HG03342 (cell line): Measurements from ENCODE around the gene HELB.

Experiments
- ATAC-seq: cut with Tn5 transposase; IDR thresholded peaks from one replicate; pipeline ENCODE4 v1.9.1; 2021; ENCODE audit warnings: mild to moderate bottlenecking, moderate library complexity; ENCODE audit not compliant: unreplicated experiment

HELB gene

DNA sequence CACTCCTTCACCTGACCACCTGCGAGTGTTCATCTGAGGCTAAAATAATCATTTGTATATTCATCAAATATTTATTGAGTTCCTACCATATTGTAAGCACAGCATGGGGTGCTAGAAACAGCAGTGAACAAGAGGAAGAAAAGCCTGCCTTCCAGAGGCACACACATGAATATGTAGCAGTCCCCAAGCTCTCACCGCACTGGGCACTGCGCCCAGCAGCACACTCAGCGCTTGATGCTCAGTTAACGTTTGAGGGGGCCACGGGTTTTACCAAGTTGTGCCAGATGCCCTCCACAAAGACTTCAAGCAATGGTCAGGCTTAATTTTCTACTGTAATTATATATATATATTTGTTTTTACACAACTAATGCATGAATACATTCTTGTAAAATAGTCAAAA lies 52.0 kb downstream of the HELB start:
- no peak for ATAC-seq

DNA sequence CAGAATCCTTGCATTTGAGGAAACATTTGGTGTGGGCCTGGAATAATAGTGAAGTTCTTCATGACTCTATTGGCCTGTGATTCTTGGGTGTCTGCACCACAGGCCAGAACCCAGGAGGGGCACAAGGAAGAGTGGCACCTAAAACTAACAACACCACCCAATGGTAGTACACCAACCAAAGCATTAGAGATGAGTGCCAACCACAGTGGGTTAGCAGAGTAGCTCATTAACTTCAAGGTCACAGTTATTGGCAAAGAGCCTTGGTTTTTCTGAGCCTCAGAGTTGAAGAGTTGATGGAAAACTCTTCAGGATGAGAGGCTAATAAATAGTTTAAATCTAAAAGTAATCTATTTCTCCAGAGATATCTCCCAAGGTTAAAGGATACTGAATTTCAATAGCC lies 57.0 kb downstream of the HELB start:
- ATAC-seq = no peak

DNA sequence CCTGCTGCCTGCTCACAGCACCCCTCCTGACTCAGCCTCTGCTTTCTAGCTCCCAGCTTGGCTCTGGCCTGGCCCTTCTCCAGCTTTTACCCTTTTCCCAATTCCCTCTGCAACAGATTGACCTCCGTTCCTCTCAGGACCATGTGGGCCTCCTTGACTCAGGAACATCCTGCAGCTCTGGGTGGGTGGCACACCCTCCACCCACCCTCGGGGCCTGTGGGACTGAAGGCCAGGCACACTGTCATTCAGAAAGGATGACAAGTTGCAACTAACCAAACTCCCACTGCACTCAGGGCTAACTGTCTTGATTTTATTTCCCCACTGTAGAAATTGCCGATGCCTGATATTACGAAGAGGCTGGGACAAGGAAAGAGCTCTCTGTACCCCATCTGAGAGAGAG lies 59.4 kb downstream of the HELB start:
- no peak for ATAC-seq

DNA sequence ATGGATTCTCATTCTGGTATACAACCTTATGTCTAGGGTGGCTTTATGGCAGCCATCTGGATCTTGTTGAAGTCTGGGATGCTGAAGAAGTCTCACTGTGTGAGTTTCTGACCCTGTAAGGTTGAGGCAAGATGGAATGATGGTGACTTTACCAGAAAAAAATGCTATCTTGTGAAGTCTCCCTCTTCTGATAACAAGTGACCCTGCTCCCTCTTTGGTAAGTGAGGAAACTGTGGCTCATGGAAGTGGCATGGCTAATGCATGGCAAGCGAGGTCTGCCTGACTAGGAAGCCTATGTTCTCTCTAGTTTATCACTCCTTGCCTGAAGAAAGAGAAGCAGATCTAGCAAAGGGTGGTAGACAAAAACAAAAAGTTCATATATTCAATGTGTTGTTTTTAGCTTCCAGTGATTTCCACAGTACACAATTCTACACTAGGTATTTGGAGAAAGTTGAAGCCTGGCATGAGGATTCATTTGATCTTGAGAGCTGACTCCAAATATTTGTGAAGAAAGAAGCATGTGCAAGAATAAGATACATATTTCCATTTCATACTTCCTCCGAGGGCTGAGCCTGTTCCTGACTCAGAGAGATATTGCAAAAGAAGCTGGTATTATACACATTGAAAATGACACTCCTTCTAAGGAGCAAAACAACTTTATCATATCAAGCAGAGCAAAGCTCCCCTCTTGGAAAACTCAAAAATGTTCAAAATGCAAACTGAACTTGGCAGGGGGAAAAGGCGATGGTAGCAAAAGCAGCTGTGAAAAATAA lies 63.6 kb downstream of the HELB start:
- no peak for ATAC-seq

DNA sequence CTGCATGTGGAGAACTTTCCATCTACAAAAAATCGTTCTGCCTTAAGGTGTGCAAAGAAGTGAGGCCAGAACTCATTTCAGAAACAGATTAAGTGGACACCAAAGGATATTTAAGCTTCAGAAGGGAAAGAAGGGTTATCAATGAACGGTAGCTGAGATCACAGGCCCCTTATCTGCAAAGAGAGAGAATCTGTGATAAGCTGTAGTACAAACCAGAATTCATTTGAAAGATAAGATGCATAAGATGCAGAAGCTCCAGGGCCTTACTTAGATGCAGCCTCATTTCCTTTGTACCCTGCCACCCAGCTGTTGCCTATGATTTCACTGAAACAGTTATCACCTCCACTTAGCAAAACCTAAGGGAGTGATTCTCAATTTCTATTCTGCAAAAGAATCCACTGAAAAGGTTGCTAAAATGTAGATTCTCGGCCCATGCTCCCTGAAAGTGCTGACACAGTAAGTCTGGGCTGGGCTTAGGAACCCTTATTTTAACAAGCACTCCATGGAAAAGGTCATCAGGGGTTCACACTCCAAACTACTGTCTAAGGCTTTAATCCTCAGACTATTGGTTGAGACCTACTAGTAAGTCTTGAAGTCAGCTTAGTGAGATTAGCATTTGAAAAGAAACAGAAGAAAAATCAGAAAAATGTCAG lies 64.8 kb downstream of the HELB start:
- ATAC-seq = no peak

DNA sequence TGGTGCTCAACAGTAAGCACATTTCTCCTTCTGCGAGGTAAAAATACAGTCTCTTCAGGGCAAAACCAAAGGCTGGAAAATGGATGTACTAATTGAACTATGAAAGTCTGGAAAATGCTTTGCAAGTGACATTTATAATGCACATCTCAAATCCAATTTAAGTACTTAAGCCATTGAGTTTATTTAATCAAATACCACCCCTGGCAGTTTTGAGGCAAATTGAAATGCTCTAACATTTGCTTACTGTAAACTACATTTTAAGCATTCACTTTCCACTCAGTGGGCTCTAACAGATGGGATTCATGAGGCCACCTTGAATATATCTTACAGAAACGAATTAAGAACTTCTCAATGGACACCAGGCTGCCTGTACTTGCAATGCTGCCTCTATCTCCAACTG lies 69.7 kb downstream of the HELB start:
- no peak for ATAC-seq

DNA sequence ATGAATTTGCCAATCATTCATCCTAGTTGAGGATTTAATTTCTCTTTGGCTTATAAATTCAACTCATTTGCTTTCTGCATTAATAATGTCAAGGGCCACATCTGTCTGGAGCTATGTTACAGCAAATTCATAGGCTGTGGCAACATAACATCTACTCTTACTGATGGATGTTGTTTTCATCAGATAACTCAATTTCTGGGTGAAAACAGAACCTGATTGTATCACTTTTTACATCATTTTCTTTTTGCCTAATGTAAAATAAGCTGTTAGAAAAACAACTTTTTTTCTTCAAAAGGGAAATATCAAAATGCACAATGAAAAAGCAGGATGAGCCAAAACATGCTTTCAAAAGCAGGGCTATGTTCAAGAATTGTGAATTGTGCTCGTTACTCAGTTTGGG lies 73.3 kb downstream of the HELB start:
- ATAC-seq = no peak

DNA sequence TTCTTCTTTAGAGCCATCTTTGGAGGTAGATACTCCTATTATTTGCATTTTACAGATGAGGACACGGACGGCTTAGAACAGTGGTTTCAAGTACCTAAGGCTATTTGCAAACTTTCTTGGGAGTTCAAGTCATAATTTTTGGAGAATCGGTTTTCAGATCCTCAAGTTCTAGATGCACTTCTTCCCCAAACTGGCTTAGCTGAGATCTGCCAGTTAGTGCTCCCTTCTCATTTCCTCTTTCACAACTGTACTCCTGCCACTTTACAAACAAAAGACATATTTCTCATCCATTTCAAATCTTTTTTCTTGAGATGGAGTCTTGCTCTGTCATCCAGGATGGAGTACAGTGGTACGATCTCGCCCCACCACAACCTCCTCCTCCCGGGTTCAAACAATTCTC lies 77.3 kb downstream of the HELB start:
- ATAC-seq = no peak

DNA sequence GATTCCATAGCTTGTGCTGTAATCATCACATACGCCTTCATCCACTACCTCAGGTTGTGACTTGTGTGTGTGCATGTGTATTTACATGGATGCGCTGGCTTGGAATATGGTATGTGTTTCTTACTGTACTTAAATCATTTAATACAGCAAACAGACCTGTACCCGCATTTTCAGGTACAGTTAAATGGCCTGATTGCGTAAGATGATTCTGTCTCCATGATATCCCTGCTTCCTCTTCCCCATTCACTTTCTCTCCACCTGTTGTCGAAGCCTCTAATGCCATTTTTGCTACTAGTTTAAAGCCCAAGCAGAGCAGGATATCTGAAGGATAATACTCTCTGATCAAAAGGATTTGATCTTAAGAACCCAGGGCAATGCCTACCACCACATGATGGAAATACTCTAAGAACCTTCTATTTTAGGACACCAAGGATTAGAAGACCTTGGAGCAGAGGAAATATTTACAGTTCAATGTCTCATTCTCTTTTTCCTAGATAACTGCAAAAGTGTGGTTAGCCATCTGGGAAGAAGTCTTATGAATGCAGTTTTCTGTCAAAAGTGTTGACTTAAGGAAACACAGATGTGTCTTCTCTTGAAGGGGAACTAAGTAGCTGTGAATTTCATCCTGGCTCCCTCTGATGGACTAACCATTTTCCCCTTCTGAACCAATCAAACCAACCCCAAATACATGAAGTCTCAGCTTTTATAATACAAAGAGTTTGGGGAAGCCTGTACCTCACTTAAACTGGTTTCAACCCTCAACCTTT lies 78.7 kb downstream of the HELB start:
- ATAC-seq = no peak

DNA sequence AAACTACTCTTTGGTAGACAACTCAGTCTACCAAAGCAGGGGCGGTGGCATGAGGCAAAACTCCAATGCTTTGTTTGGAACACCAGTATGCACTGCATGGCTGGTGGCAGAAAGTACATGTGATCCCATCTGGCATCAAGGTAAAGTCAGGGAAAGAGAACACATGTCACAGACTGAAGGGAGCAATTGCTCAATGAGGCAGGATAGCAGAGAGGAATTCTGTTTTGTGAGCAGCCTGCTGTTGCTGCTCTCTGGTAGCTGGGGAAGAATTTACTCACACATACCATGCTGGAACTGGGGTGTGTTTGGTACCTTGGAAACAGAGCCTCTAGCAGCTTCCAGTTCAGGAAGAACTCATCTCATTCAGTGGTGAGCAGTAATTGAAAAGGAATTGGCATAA lies 84.8 kb downstream of the HELB start:
- ATAC-seq = no peak
